ENCODE results near the gene PLEKHM3.

Gene PLEKHM3

DNA sequence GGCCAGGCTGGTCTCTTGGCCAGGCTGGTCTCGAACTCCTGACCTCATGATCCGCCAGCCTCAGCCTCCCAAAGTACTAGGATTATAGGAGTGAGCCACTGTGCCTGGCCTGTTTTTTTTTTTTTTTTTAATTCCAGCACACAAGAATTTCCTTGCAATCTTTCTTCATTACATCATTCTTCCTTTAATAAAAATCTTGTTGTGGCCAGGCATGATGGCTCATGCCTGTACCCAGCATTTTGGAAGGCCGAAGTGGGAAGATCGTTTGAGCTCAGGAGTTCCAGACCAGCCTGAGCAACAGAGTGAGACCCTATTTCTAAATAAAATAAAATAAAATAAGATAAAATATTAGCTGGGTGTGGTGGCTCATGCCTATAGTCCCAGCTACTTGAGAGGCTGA lies 21.4 kb upstream of the PLEKHM3 start:
- DNase-seq (ENCODE audit: low read depth in 2 of 2): peak; percentile 27 to 45
- TF ChIP-seq, protein P1, sequence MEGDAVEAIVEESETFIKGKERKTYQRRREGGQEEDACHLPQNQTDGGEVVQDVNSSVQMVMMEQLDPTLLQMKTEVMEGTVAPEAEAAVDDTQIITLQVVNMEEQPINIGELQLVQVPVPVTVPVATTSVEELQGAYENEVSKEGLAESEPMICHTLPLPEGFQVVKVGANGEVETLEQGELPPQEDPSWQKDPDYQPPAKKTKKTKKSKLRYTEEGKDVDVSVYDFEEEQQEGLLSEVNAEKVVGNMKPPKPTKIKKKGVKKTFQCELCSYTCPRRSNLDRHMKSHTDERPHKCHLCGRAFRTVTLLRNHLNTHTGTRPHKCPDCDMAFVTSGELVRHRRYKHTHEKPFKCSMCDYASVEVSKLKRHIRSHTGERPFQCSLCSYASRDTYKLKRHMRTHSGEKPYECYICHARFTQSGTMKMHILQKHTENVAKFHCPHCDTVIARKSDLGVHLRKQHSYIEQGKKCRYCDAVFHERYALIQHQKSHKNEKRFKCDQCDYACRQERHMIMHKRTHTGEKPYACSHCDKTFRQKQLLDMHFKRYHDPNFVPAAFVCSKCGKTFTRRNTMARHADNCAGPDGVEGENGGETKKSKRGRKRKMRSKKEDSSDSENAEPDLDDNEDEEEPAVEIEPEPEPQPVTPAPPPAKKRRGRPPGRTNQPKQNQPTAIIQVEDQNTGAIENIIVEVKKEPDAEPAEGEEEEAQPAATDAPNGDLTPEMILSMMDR (IDR thresholded peaks at IDR 0.05; ENCODE audit: low read depth, low read length): no peak
- H3K4me3 ChIP-seq (replicated peaks in 1 of 2; ENCODE audit: low read depth in 2 of 2, low read length in 2 of 2): no peak overlapping the region

DNA sequence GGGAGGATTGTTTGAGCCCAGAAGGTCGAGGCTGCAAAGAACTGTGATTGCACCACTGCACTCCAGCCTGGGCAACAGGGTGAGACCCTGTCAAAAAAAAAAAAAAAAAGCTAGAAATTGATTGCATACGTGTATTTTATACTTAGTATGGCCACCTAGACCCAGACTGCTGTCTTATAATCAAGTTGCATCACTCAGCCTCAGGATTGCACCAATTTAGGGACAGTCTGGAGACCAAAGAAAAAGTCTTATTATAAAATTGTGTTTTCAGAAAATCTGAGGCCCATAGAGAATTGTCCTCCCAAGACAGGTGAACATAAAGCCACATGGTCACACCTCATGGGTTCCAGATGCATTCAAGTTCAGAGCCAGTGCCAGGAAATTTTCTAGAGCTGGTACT lies 17.1 kb upstream of the PLEKHM3 start:
- no peak overlapping the region for H3K4me3 ChIP-seq (replicated peaks in 1 of 2; ENCODE audit: low read depth in 2 of 2, low read length in 2 of 2)
- TF ChIP-seq, protein P1 (IDR thresholded peaks at IDR 0.05; ENCODE audit: low read depth, low read length): no peak
- no peak for DNase-seq (ENCODE audit: low read depth in 2 of 2)

DNA sequence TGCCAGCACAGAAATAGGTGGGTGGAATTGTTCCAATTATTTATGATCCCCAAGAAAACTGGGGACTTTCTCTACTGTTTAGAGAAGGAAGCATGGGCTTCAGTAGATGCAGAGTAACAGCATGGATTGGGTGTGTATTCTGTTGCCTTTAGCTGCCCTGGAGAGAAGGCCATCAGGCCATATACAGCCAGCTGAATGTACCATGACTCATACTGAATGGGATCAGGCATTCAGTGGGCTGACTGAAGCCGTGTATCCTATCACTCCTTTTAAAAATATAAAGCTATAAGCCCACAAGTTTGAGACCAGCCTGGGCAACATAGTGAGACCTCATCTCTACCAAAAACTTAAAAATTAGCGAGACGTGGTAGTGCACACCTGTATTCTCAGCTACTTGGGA lies 16.7 kb upstream of the PLEKHM3 start:
- DNase-seq (ENCODE audit: low read depth in 2 of 2): peak in 1 of 2 donors; percentile 54
- TF ChIP-seq, protein P1 (IDR thresholded peaks at IDR 0.05; ENCODE audit: low read depth, low read length): no peak
- H3K4me3 ChIP-seq (replicated peaks in 1 of 2; ENCODE audit: low read depth in 2 of 2, low read length in 2 of 2): no peak overlapping the region

DNA sequence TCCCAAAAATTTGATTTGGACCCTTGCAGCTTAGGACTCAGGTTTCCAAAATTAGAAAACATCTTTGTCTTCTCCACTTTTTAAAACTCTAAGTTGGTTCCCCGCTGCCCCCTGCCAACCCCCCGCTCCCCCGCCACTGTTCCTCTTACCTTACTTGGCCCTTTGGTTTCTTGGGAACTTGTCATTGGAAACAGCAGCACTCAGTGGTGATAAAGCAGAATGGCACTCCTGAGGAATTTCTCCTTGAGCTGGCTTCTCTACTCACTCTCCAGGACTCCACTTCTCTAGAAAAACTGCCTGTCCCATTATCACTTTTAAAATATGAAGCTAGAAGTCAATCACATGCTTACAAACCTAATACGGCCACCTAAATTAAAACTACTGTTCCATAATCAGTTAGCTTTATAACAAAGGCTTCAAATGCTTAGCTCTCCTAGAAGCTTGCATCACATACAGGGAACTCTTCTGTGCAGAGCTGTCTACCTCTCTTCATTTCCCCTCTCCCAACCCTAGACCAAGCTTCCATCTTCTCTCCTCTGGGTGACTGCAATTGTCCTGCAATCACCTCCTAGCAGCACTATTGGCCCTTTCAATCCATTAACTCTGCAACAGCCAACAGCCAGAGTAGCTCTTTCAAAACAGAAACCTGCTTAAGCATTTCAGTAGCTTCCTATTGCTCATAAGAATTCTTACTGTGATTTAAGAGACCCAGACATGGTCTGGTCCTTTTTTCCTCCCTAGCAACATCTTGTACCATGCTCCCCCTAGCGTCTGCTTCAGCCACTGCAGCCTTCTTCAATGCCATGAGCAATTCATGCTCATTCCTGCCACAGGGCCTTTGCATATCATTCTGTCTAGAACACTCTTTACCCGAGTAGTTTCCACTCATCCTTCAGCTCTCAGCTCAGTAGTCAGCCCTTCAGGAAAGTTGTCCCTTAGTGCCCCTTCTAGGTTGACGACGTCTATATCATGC lies 15.2 kb upstream of the PLEKHM3 start:
- DNase-seq (ENCODE audit: low read depth in 2 of 2): peak; percentile 83 to 88
- no peak overlapping the region for H3K4me3 ChIP-seq (replicated peaks in 1 of 2; ENCODE audit: low read depth in 2 of 2, low read length in 2 of 2)
- TF ChIP-seq, protein P1 (IDR thresholded peaks at IDR 0.05; ENCODE audit: low read depth, low read length): peak; percentile 86

DNA sequence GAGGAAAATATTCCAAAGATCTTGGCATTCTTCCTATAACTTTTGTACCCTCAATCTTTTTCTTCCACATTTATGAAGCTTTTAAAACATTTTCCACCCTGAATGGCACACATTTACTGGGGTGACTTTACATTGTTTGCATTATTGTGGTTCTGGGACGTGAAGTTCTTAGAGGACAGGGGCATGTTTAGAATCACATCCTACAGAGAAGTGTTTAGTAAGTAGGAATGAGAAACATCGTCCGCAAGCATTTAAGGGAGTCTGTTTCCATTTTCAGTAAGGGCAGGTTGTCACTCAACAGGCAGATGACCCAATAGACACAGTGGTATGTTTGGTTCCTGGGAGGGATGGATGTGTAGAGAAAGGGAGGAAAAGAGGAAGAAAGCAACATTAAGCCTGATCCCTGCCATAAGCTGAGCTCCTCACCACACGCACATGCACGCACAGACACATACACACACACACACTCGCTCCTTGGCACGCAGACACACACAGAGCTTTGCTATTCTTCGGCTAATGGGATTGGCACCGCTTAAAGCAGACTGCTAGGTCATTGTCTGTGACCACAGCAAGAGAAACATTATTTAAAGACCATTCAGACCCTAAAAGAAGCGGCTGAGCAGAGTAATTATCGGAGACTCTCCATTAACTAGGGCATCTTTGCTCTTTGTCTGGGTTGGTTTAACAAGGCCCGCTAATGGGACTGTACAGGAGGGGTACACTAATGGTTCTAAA lies 14.2 kb upstream of the PLEKHM3 start:
- TF ChIP-seq, protein P1 (IDR thresholded peaks at IDR 0.05; ENCODE audit: low read depth, low read length): no peak
- H3K4me3 ChIP-seq (replicated peaks in 1 of 2; ENCODE audit: low read depth in 2 of 2, low read length in 2 of 2): no peak overlapping the region
- no peak for DNase-seq (ENCODE audit: low read depth in 2 of 2)

DNA sequence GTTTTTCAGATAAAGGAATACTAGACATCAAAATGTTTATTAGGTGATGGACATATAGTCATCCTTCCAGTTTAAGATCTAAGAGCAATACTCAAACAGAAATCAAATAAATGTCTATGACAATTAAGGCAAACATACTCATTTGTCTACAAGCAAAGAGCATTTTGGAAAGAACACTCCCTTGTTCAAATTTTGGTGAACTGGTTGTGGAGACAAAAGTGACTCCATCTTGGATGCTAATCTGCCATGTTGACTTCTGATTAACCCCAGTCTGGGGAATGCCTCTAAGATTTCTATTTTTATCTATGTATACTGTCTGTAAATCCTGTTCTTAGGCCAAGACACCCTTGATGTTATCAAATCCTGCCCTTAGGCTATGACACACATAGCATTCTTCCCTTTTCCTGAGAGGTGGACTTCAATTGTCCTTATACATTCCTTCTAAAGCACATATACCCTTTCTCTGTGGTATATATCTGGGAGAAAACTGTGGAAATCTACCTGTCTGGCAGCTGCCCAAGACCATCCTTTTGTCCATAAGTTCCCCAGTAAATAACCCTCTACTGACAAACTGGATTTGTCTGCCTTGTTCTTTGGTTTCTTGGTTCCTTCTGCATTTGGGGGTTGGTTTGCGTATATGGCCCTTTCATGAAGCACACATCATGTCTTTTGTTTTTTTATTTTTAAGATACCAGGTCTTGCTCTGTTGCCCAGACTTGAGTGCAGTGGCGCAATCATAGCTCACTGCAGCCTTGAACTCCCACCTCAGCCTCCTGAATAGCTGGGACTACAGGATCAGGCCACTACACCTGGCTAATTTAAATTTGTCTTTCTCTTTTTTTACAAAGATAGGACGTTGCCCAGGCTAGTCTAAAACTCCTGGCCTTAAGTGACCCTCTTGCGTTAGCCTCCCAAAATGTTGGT lies 12.5 kb upstream of the PLEKHM3 start:
- TF ChIP-seq, protein P1 (IDR thresholded peaks at IDR 0.05; ENCODE audit: low read depth, low read length): no peak

More for the DNA sequence above, 12.5 kb upstream of the PLEKHM3 start:
- no peak overlapping the region for H3K4me3 ChIP-seq (replicated peaks in 1 of 2; ENCODE audit: low read depth in 2 of 2, low read length in 2 of 2)
- no peak for DNase-seq (ENCODE audit: low read depth in 2 of 2)
